K562 (cell line): ENCODE data around the gene RAB31. TPM values are rescaled to one million over a fixed set of nuclear protein-coding genes. Genes with fewer than 3 reads are reported as not detected.

Experiments
- ARID3A ChIP-seq: IDR thresholded peaks from 2 replicates; pipeline ENCODE4 v1.6.1; 2012; ENCODE audit warnings: low read depth, low read length, improper control_type of control experiment, borderline replicate concordance
- ARNT ChIP-seq, 2 experiments: fragments of 450-650 bp; IDR thresholded peaks; 2 replicates each; pipeline ENCODE4 v1.6.1; 2016; ENCODE audit warnings: mild to moderate bottlenecking in 1 of 2
- CBX3 ChIP-seq, 2 experiments: IDR thresholded peaks; 1 replicate in 1 of 2; 2 replicates in 1 of 2; pipeline ENCODE4 v1.6.1; 2012; ENCODE audit warnings: inconsistent platforms in 2 of 2, low read length in 2 of 2, borderline replicate concordance in 1 of 2, control low read depth in 1 of 2
- DDX20 ChIP-seq: fragments of 450-650 bp; IDR thresholded peaks from 2 replicates; pipeline ENCODE4 v1.6.1; 2016; ENCODE audit warnings: missing genetic modification characterization, low read depth, mild to moderate bottlenecking, missing compliant biosample characterization, moderate library complexity
- EHMT2 ChIP-seq: fragments of 450-650 bp; IDR thresholded peaks from 2 replicates; pipeline ENCODE4 v1.6.1; 2018; ENCODE audit warnings: antibody characterized with exemption
- FOXP1 ChIP-seq: sonication (generic); formaldehyde crosslinking; IDR thresholded peaks from 2 replicates; pipeline ENCODE4 v1.8.0; 2022; ENCODE audit warnings: mild to moderate bottlenecking, missing genetic modification reagents
- KLF1 ChIP-seq: fragments of 450-650 bp; IDR thresholded peaks from 2 replicates; pipeline ENCODE4 v1.6.1; 2016; ENCODE audit warnings: missing genetic modification characterization, missing compliant biosample characterization
- PHTF2 ChIP-seq: fragments of 250-450 bp; sonication (Bioruptor Pico); IDR thresholded peaks from 2 replicates; pipeline ENCODE4 v1.5.0; 2021; ENCODE audit warnings: mild to moderate bottlenecking
- RBM15 ChIP-seq: fragments of 200-400 bp; formaldehyde crosslinking; IDR thresholded peaks from 2 replicates; pipeline ENCODE4 v1.6.1; 2018; ENCODE audit warnings: mild to moderate bottlenecking, low read length, moderate library complexity; ENCODE audit not compliant: insufficient read depth
- TCF15 ChIP-seq: fragments of 250-450 bp; sonication (Bioruptor Pico); IDR thresholded peaks from 2 replicates; pipeline ENCODE4 v1.8.0; 2022; ENCODE audit warnings: moderate library complexity, mild to moderate bottlenecking, inconsistent platforms
- ZNF282 ChIP-seq: sonication (generic); formaldehyde crosslinking; IDR thresholded peaks from 2 replicates; pipeline ENCODE4 v1.8.1; 2023; ENCODE audit warnings: missing genetic modification reagents
- polyA plus RNA-seq, 8 experiments: library from polyadenylated mRNA; depleted of rRNA in 4 of 8; stranded (reverse) in 5 of 8; unstranded in 3 of 8; fragments of >200 nt; fragmentation: Nextera tagmentation in 2 of 8; fragmentation: Illumina TruSeq in 1 of 8; extraction: Ambion mirVana in 2 of 8; extraction: Trizol in 1 of 8; gene quantifications; 2 replicates each; pipeline versions ENCODE4 v1.2.1 to v1.2.3, GENCODE V29; 2011 to 2014; ENCODE audit warnings: inconsistent platforms in 1 of 8, missing spikeins in 1 of 8
- total RNA-seq, 7 experiments: library from RNA; depleted of rRNA in 6 of 7; stranded (reverse); fragments of >200 nt in 6 of 7; fragmentation: Illumina TruSeq in 2 of 7; extraction: Trizol in 2 of 7; gene quantifications; 2 replicates each; pipeline versions ENCODE4 v1.2.1 to v1.2.3, GENCODE V29; 2011 to 2021; ENCODE audit warnings: low replicate concordance in 1 of 7
- TF ChIP-seq, protein P1 (sequence below): fragments of 450-650 bp; formaldehyde crosslinking; IDR thresholded peaks from 2 replicates; pipeline ENCODE4 v1.4.0; 2022; ENCODE audit warnings: missing genetic modification characterization
- TF ChIP-seq, protein P2 (sequence below): fragments of 200-600 bp; sonication (generic); IDR thresholded peaks from one replicate; pipeline ENCODE4 v1.6.1; 2012; ENCODE audit warnings: mild to moderate bottlenecking, low read depth, low read length, inconsistent platforms

Gene RAB31
- total and polyA plus RNA-seq, 9 of the 15 experiments (the other 6 are each of a cell fraction or from before 2014, with no cell fraction given) = 20.7 to 70.4 (median 41.3) TPM

- TF ChIP-seq, protein P1, sequence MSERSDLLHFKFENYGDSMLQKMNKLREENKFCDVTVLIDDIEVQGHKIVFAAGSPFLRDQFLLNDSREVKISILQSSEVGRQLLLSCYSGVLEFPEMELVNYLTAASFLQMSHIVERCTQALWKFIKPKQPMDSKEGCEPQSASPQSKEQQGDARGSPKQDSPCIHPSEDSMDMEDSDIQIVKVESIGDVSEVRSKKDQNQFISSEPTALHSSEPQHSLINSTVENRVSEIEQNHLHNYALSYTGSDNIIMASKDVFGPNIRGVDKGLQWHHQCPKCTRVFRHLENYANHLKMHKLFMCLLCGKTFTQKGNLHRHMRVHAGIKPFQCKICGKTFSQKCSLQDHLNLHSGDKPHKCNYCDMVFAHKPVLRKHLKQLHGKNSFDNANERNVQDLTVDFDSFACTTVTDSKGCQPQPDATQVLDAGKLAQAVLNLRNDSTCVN = no peak
- peak; percentile 71; the same call in 1 of the 2 replicates for TF ChIP-seq ARID3A
- no peak for TF ChIP-seq PHTF2 (CRISPR knock-in tag)
- no peak for TF ChIP-seq ARNT (IDR thresholded peaks at IDR 0.05)
- no peak for TF ChIP-seq FOXP1
- TF ChIP-seq RBM15 = no peak
- TF ChIP-seq CBX3 (IDR thresholded peaks at IDR 0.05; ENCODE audit: borderline replicate concordance in 1 of 2, low read length in 2 of 2) = peak in 1 of 2 experiments; percentile 83; a peak in 2 of 3 replicates
- TF ChIP-seq ZNF282 (CRISPR knock-in tag) = no peak
- TF ChIP-seq, protein P2, sequence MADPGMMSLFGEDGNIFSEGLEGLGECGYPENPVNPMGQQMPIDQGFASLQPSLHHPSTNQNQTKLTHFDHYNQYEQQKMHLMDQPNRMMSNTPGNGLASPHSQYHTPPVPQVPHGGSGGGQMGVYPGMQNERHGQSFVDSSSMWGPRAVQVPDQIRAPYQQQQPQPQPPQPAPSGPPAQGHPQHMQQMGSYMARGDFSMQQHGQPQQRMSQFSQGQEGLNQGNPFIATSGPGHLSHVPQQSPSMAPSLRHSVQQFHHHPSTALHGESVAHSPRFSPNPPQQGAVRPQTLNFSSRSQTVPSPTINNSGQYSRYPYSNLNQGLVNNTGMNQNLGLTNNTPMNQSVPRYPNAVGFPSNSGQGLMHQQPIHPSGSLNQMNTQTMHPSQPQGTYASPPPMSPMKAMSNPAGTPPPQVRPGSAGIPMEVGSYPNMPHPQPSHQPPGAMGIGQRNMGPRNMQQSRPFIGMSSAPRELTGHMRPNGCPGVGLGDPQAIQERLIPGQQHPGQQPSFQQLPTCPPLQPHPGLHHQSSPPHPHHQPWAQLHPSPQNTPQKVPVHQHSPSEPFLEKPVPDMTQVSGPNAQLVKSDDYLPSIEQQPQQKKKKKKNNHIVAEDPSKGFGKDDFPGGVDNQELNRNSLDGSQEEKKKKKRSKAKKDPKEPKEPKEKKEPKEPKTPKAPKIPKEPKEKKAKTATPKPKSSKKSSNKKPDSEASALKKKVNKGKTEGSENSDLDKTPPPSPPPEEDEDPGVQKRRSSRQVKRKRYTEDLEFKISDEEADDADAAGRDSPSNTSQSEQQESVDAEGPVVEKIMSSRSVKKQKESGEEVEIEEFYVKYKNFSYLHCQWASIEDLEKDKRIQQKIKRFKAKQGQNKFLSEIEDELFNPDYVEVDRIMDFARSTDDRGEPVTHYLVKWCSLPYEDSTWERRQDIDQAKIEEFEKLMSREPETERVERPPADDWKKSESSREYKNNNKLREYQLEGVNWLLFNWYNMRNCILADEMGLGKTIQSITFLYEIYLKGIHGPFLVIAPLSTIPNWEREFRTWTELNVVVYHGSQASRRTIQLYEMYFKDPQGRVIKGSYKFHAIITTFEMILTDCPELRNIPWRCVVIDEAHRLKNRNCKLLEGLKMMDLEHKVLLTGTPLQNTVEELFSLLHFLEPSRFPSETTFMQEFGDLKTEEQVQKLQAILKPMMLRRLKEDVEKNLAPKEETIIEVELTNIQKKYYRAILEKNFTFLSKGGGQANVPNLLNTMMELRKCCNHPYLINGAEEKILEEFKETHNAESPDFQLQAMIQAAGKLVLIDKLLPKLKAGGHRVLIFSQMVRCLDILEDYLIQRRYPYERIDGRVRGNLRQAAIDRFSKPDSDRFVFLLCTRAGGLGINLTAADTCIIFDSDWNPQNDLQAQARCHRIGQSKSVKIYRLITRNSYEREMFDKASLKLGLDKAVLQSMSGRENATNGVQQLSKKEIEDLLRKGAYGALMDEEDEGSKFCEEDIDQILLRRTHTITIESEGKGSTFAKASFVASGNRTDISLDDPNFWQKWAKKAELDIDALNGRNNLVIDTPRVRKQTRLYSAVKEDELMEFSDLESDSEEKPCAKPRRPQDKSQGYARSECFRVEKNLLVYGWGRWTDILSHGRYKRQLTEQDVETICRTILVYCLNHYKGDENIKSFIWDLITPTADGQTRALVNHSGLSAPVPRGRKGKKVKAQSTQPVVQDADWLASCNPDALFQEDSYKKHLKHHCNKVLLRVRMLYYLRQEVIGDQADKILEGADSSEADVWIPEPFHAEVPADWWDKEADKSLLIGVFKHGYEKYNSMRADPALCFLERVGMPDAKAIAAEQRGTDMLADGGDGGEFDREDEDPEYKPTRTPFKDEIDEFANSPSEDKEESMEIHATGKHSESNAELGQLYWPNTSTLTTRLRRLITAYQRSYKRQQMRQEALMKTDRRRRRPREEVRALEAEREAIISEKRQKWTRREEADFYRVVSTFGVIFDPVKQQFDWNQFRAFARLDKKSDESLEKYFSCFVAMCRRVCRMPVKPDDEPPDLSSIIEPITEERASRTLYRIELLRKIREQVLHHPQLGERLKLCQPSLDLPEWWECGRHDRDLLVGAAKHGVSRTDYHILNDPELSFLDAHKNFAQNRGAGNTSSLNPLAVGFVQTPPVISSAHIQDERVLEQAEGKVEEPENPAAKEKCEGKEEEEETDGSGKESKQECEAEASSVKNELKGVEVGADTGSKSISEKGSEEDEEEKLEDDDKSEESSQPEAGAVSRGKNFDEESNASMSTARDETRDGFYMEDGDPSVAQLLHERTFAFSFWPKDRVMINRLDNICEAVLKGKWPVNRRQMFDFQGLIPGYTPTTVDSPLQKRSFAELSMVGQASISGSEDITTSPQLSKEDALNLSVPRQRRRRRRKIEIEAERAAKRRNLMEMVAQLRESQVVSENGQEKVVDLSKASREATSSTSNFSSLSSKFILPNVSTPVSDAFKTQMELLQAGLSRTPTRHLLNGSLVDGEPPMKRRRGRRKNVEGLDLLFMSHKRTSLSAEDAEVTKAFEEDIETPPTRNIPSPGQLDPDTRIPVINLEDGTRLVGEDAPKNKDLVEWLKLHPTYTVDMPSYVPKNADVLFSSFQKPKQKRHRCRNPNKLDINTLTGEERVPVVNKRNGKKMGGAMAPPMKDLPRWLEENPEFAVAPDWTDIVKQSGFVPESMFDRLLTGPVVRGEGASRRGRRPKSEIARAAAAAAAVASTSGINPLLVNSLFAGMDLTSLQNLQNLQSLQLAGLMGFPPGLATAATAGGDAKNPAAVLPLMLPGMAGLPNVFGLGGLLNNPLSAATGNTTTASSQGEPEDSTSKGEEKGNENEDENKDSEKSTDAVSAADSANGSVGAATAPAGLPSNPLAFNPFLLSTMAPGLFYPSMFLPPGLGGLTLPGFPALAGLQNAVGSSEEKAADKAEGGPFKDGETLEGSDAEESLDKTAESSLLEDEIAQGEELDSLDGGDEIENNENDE = no peak
- TF ChIP-seq KLF1 (tag) = no peak
- 0 out of 2 replicates have a peak, but pooled peaks have one; percentile 51 for TF ChIP-seq EHMT2
- no peak for TF ChIP-seq DDX20 (tag)
- TF ChIP-seq TCF15 = no peak
Measured at GRCh38 chr18:9827793-9828505, 119.8 kb downstream of the RAB31 start (continued).
